Stimulated activated naive B cell treated with anti-CD40 and anti-IgM and Interleukin-4, amounts not matched to agents 10 μg/mL and 1 μg/mL and 100 μg/mL, for 72 hours (primary cell): ENCODE measurements around the gene DDN.

Experiments used
- ATAC-seq, 2 donors: fragments of 150-1000 bp; cut with Tn5 transposase; replicated peaks; 2 replicates each; pipeline ENCODE4 v1.10.0; 2021; ENCODE audit warnings: moderate library complexity in 1 of 2
- DNase-seq: peaks from one replicate; pipeline ENCODE4 v3.0.0; 2021
- H3K27ac Mint-ChIP-seq: one replicate; pipeline ENCODE4 v1.8.0; 2022; ENCODE audit warnings: mild to moderate bottlenecking, mixed read lengths
- H3K27me3 Mint-ChIP-seq, 2 donors: one replicate each; pipeline ENCODE4 v1.8.0; 2022; ENCODE audit warnings: mixed read lengths in 2 of 2
- H3K36me3 Mint-ChIP-seq, 2 donors: one replicate each; pipeline ENCODE4 v1.8.0; 2022; ENCODE audit warnings: mixed read lengths in 2 of 2, mild to moderate bottlenecking in 1 of 2
- H3K4me1 Mint-ChIP-seq, 2 donors: one replicate each; pipeline ENCODE4 v1.8.0; 2022; ENCODE audit warnings: mixed read lengths in 2 of 2, mild to moderate bottlenecking in 1 of 2
- H3K4me3 Mint-ChIP-seq, 2 donors: one replicate each; pipeline ENCODE4 v1.8.0; 2022; ENCODE audit warnings: mild to moderate bottlenecking in 2 of 2, mixed read lengths in 2 of 2, moderate library complexity in 1 of 2
- H3K9me3 Mint-ChIP-seq, 2 donors: one replicate each; pipeline ENCODE4 v1.8.0; 2022; ENCODE audit warnings: mixed read lengths in 2 of 2, mild to moderate bottlenecking in 1 of 2

The DDN gene

GRCh38 chr12:49037111-49037946, 38.2 kb upstream of the DDN start:
- H3K36me3 Mint-ChIP-seq = peaks cover 47 to 77% of the 10 kb centered on the region in 2 donors
- DNase-seq = no peak
- H3K9me3 Mint-ChIP-seq = no peaks in the 10 kb centered on the region
- no peak overlapping the region for H3K4me3 Mint-ChIP-seq
- H3K27me3 Mint-ChIP-seq = no peaks in the 10 kb centered on the region
- H3K4me1 Mint-ChIP-seq = peaks cover 0 to 6% of the 10 kb centered on the region in 2 donors
- ATAC-seq = no peak
- no peak overlapping the region for H3K27ac Mint-ChIP-seq

DNA sequence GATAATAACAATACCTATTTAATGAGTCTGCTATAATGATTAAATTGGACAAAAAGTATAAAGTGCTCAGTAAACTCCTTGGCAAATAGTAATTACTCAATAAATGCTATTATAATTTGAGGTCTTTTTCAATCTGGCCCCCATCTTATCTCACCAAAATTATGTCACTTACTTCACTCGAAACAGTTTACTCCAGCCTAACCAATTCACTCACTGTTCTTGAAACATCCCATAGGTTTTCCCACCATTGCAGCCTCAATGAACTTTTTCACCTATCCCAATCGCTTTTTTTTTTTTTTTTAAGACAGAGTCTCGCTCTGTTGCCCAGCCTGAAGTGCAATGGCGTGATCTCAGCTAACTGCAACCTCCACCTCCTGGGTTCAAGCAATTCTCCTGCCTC, 36.9 kb upstream of the DDN start:
- peaks cover 4 to 8% of the 10 kb centered on the region in 2 donors for H3K4me1 Mint-ChIP-seq

GRCh38 chr12:49034286-49034622, 35.1 kb upstream of the DDN start:
- ATAC-seq = no peak
- peaks cover 33 to 71% of the 10 kb centered on the region in 2 donors for H3K36me3 Mint-ChIP-seq

More for the DNA sequence above, 36.9 kb upstream of the DDN start:
- Mint-ChIP-seq H3K36me3 (peaks cover 46 to 76% of the 10 kb centered on the region in 2 donors), H3K27me3 (no peaks in the 10 kb centered on the region), H3K27ac (no peak overlapping the region), H3K9me3 (no peaks in the 10 kb centered on the region), H3K4me3 (no peak overlapping the region)
- ATAC-seq (no peak), DNase-seq (no peak)

DNA sequence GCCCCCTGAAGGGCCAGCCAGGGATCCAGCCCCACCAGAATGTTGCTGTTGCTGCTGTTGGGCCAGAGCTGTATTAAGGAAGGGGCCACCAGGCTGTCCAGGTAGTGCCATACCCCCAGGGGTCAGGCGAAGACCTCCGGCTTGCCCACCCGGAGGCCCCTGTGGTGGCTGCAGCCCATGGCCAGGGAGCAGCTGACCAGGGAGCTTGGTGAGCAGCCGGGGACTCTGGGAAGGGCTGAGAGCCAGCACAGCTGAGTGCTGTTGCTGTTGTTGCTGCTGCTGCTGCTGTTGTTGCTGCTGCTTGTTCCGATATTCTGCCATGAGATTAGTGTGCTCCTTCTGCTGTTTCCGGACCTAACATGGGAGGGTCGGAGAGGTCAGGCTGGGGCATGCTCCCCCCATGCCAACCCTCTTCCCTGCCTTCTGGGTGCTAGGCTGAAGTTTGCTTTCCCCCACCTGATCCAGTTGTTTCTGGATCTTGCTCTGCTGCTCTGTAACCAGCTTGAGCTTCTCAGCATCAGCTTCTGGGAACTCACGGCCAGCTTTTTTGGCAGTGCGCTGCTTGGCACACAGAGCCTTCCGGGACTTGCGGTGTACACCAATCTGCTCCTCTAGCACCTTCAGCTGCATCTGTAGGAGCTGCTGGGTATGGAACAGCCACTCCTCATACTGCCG, 34.6 kb upstream of the DDN start:
- Mint-ChIP-seq H3K27ac (no peak overlapping the region), H3K36me3 (peaks cover 34 to 71% of the 10 kb centered on the region in 2 donors), H3K27me3 (no peaks in the 10 kb centered on the region), H3K4me1 (peaks cover 5 to 6% of the 10 kb centered on the region in 2 donors), H3K9me3 (no peaks in the 10 kb centered on the region), H3K4me3 (no peak overlapping the region)
- DNase-seq = no peak
- ATAC-seq = no peak

More at GRCh38 chr12:49034286-49034622, 35.1 kb upstream of the DDN start:
- Mint-ChIP-seq H3K9me3 (no peaks in the 10 kb centered on the region), H3K4me3 (no peak overlapping the region), H3K4me1 (peaks cover 5 to 6% of the 10 kb centered on the region in 2 donors), H3K27me3 (no peaks in the 10 kb centered on the region), H3K27ac (peak overlapping the region; percentile 33)
- no peak for DNase-seq

DNA sequence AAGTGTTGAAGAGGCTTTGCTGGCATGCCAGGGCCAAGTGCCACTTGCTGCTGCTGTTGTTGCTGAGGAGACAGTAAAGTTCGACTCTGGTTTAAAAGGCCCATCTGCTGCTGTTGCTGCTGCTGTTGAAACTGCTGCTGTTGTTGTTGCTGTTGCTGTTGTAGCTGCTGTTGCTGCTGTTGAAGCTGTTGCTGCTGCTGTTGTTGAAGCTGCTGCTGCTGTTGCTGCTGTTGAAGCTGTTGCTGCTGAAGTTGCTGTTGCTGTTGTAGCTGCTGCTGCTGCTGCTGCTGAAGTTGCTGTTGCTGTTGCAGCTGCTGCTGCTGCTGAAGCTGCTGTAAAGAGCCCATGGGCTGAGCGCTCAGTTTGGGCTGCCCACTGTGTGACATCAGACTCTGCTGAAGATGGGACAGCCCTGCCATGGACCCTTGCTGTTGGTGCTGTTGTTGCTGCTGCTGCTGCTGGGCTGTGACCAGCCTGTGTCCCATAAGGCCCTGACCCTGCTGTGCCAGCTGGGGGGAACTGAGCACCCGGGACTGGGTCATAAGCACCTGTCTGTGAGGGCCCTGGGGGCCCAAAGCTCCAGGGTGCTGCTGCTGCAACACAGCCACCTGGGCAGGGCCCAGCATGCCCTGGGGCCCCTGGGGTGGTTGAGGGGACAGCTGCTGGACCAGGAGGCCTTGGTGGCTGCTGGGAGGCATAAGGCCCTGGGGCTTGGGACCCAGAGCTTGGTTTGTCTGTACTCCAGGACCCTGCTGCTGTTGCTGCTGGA, 33.7 kb upstream of the DDN start:
- ATAC-seq (peak in 1 of 2 donors; percentile 14), DNase-seq (no peak)
- Mint-ChIP-seq H3K4me3 (no peak overlapping the region), H3K9me3 (no peaks in the 10 kb centered on the region), H3K36me3 (peaks cover 32 to 67% of the 10 kb centered on the region in 2 donors), H3K27me3 (no peaks in the 10 kb centered on the region), H3K4me1 (peaks cover 5 to 10% of the 10 kb centered on the region in 2 donors), H3K27ac (peak overlapping the region; percentile 31)

GRCh38 chr12:49032276-49032675, 33.1 kb upstream of the DDN start:
- H3K9me3 Mint-ChIP-seq = no peaks in the 10 kb centered on the region
- H3K36me3 Mint-ChIP-seq = peaks cover 38 to 71% of the 10 kb centered on the region in 2 donors
- peaks cover 5 to 12% of the 10 kb centered on the region in 2 donors for H3K4me1 Mint-ChIP-seq
- H3K4me3 Mint-ChIP-seq = no peak overlapping the region
- H3K27ac Mint-ChIP-seq = no peak overlapping the region
- ATAC-seq (no peak), DNase-seq (no peak)
- no peaks in the 10 kb centered on the region for H3K27me3 Mint-ChIP-seq

DNA sequence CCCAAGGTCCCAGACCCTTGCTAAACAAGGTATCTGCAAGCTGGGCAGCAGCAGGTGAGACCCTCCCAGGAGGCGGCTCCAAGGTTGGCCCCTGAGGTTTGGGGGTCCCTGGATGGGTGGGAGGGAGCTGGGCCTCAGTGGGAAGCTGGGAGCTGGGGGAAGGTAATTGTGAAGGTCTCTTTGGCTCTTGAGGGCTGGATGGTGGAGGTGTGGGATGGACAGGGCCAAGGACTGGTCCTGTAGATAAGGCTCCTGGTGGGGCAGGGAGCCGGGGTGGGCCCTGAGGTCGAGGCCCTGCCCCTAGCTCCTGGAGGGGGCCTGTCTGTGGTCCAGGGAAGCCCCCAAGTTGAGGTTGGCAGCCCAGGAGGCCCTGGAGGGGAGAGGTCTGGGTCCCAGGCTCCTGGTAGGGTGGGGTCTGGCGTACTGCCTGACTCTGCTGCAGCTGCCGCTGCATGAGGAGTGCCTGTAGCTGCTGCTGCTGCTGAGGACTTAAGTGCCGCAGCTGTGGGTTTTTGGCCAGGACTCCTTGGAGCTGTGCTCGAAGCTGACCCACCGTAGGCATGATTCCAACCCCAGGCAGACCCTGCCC, 32.5 kb upstream of the DDN start:
- ATAC-seq (no peak), DNase-seq (no peak)
- Mint-ChIP-seq H3K4me3 (no peak overlapping the region), H3K27ac (no peak overlapping the region), H3K36me3 (peaks cover 34 to 71% of the 10 kb centered on the region in 2 donors), H3K4me1 (peaks cover 5 to 12% of the 10 kb centered on the region in 2 donors), H3K9me3 (no peaks in the 10 kb centered on the region), H3K27me3 (no peaks in the 10 kb centered on the region)

GRCh38 chr12:49030714-49031572, 31.8 kb upstream of the DDN start:
- no peak overlapping the region for H3K27ac Mint-ChIP-seq
- peaks cover 5 to 12% of the 10 kb centered on the region in 2 donors for H3K4me1 Mint-ChIP-seq
- no peaks in the 10 kb centered on the region for H3K9me3 Mint-ChIP-seq
- no peaks in the 10 kb centered on the region for H3K27me3 Mint-ChIP-seq
- DNase-seq (no peak), ATAC-seq (no peak)
- H3K36me3 Mint-ChIP-seq = peaks cover 33 to 73% of the 10 kb centered on the region in 2 donors
- H3K4me3 Mint-ChIP-seq = no peak overlapping the region

DNA sequence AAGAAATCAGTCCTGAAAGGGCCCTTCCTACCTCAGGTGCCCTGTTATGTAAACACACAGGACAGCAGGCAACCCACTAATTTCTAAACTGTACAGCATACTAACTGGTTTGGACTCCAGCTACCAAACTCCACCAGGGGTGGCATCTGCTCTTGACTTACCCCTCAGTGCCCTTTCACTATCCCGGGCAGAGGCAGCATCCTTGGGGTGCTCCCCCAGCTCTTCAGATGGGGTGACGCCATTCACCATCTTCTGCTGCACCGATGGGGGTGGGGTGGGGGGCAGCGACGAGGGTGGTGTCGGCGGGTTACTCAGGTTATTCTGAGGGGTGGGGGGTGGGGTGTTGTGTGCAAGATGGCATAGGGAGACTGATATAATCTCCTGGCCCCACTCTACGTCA, 30.9 kb upstream of the DDN start:
- Mint-ChIP-seq H3K4me1 (peaks cover 5 to 12% of the 10 kb centered on the region in 2 donors), H3K27ac (peak overlapping the region; percentile 3), H3K27me3 (no peaks in the 10 kb centered on the region), H3K4me3 (no peak overlapping the region), H3K36me3 (peaks cover 36 to 68% of the 10 kb centered on the region in 2 donors), H3K9me3 (no peaks in the 10 kb centered on the region)
- no peak for ATAC-seq
- DNase-seq = no peak

- H3K27me3 Mint-ChIP-seq = no peaks in the 10 kb centered on the region
- H3K4me3 Mint-ChIP-seq = no peak overlapping the region
- no peaks in the 10 kb centered on the region for H3K9me3 Mint-ChIP-seq
- H3K27ac Mint-ChIP-seq = peak overlapping the region; percentile 65
- no peak for ATAC-seq
- H3K4me1 Mint-ChIP-seq = peaks cover 5 to 12% of the 10 kb centered on the region in 2 donors
- H3K36me3 Mint-ChIP-seq = peaks cover 40 to 68% of the 10 kb centered on the region in 2 donors
- DNase-seq = no peak
Observed at GRCh38 chr12:49028666-49029275, 29.6 kb upstream of the DDN start.

- H3K27ac Mint-ChIP-seq = peak overlapping the region; percentile 53
- H3K4me1 Mint-ChIP-seq = peaks cover 4 to 12% of the 10 kb centered on the region in 2 donors
- no peaks in the 10 kb centered on the region for H3K9me3 Mint-ChIP-seq
- ATAC-seq (no peak), DNase-seq (no peak)
- peaks cover 45 to 71% of the 10 kb centered on the region in 2 donors for H3K36me3 Mint-ChIP-seq
- H3K4me3 Mint-ChIP-seq = no peak overlapping the region
- H3K27me3 Mint-ChIP-seq = no peaks in the 10 kb centered on the region
Observed at GRCh38 chr12:49027846-49028555, 28.8 kb upstream of the DDN start.

- no peaks in the 10 kb centered on the region for H3K9me3 Mint-ChIP-seq
- H3K36me3 Mint-ChIP-seq = peaks cover 51 to 76% of the 10 kb centered on the region in 2 donors
- H3K4me1 Mint-ChIP-seq = peaks cover 4 to 12% of the 10 kb centered on the region in 2 donors
- ATAC-seq = no peak
- peak overlapping the region; percentile 20 for H3K27ac Mint-ChIP-seq
- DNase-seq = no peak
- no peak overlapping the region for H3K4me3 Mint-ChIP-seq
- H3K27me3 Mint-ChIP-seq = no peaks in the 10 kb centered on the region
Observed at GRCh38 chr12:49026678-49027480, 27.7 kb upstream of the DDN start.
